ENCODE measurements around the gene CHEK1. TPM values are rescaled to one million over a fixed set of nuclear protein-coding genes. Genes with fewer than 3 reads are reported as not detected.

The CHEK1 gene
- total RNA-seq, 1 experiment from 2014 or later = 142 TPM

DNA sequence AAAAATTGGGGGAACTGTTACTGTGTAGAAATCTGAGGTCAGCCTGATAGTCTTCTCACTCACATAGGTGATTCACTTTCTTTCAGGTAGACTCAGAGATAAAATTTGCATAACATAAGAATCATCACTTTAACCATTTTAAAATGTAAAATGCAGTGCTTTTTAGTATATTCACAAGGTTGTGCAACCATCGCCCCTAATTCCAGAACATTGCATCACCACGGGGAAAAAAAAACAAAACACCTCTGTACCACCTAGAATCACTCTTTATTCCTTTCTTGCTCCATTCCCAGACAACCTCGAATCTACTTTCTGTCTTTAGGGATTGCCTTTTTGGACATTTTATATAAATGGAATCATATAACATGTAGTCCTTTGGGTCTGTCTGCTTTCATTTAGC is 20.9 kb downstream of the CHEK1 start:
- intact Hi-C loops (cut with micrococcal nuclease; ENCODE audit: unreplicated experiment) = no loop called here
- H3K9me3 Mint-ChIP-seq (ENCODE audit: unreplicated experiment) = no peaks in the 10 kb centered on the region
- H3K4me1 Mint-ChIP-seq (ENCODE audit: low read depth, unreplicated experiment) = no peaks in the 10 kb centered on the region
- no peak for DNase-seq
- H3K27ac Mint-ChIP-seq (ENCODE audit: unreplicated experiment) = no peak overlapping the region
- Histone ChIP-seq H3K9me3 (no peaks in the 10 kb centered on the region), H3K4me3 (ENCODE audit: low read depth, low read length) (no peak overlapping the region), H3K27me3 (replicated peaks; ENCODE audit: control insufficient read depth, insufficient read depth, low read length) (no peaks in the 10 kb centered on the region), H3K36me3 (ENCODE audit: control insufficient read depth, insufficient read depth, low read length) (peaks cover 3% of the 10 kb centered on the region), H3K4me1 (no peaks in the 10 kb centered on the region)
- H3K27me3 Mint-ChIP-seq (ENCODE audit: insufficient read depth, unreplicated experiment) = no peaks in the 10 kb centered on the region
- peaks cover 79% of the 10 kb centered on the region for H3K36me3 Mint-ChIP-seq (ENCODE audit: insufficient read depth, unreplicated experiment)
- no TSS peak for BruUV-seq (replicated peaks)
- ChIA-PET CTCF (no interaction called here), POLR2A (no interaction called here)
- no peak overlapping the region for H3K4me3 Mint-ChIP-seq (ENCODE audit: unreplicated experiment)
- TF ChIP-seq, protein P1, sequence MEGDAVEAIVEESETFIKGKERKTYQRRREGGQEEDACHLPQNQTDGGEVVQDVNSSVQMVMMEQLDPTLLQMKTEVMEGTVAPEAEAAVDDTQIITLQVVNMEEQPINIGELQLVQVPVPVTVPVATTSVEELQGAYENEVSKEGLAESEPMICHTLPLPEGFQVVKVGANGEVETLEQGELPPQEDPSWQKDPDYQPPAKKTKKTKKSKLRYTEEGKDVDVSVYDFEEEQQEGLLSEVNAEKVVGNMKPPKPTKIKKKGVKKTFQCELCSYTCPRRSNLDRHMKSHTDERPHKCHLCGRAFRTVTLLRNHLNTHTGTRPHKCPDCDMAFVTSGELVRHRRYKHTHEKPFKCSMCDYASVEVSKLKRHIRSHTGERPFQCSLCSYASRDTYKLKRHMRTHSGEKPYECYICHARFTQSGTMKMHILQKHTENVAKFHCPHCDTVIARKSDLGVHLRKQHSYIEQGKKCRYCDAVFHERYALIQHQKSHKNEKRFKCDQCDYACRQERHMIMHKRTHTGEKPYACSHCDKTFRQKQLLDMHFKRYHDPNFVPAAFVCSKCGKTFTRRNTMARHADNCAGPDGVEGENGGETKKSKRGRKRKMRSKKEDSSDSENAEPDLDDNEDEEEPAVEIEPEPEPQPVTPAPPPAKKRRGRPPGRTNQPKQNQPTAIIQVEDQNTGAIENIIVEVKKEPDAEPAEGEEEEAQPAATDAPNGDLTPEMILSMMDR (IDR thresholded peaks at IDR 0.05; ENCODE audit: insufficient read depth in 1 of 2, low read depth in 1 of 2, low read length in 1 of 2, severe bottlenecking in 1 of 2, unreplicated experiment in 1 of 2) = no peak

GRCh38 chr11:125649465-125650166 is 24.7 kb downstream of the CHEK1 start:
- Histone ChIP-seq H3K9me3 (no peaks in the 10 kb centered on the region), H3K36me3 (ENCODE audit: control insufficient read depth, insufficient read depth, low read length) (peaks cover 3% of the 10 kb centered on the region), H3K4me1 (no peaks in the 10 kb centered on the region), H3K4me3 (ENCODE audit: low read depth, low read length) (no peak overlapping the region), H3K27me3 (replicated peaks; ENCODE audit: control insufficient read depth, insufficient read depth, low read length) (no peaks in the 10 kb centered on the region)
- BruUV-seq (replicated peaks) = no TSS peak
- Mint-ChIP-seq H3K27me3 (ENCODE audit: insufficient read depth, unreplicated experiment) (no peaks in the 10 kb centered on the region), H3K4me3 (ENCODE audit: unreplicated experiment) (no peak overlapping the region), H3K9me3 (ENCODE audit: unreplicated experiment) (no peaks in the 10 kb centered on the region), H3K27ac (ENCODE audit: unreplicated experiment) (no peak overlapping the region), H3K36me3 (ENCODE audit: insufficient read depth, unreplicated experiment) (peaks cover 83% of the 10 kb centered on the region), H3K4me1 (ENCODE audit: low read depth, unreplicated experiment) (no peaks in the 10 kb centered on the region)
- no peak for DNase-seq
- POLR2A ChIA-PET = no interaction called here
- CTCF ChIA-PET = no interaction called here
- intact Hi-C loops (cut with micrococcal nuclease; ENCODE audit: unreplicated experiment) = no loop called here
- TF ChIP-seq, protein P1 (IDR thresholded peaks at IDR 0.05; ENCODE audit: insufficient read depth in 1 of 2, low read depth in 1 of 2, low read length in 1 of 2, severe bottlenecking in 1 of 2, unreplicated experiment in 1 of 2) = no peak

- Mint-ChIP-seq H3K27me3 (ENCODE audit: insufficient read depth, unreplicated experiment) (no peaks in the 10 kb centered on the region), H3K27ac (ENCODE audit: unreplicated experiment) (no peak overlapping the region), H3K4me1 (ENCODE audit: low read depth, unreplicated experiment) (no peaks in the 10 kb centered on the region), H3K36me3 (ENCODE audit: insufficient read depth, unreplicated experiment) (peaks cover 93% of the 10 kb centered on the region), H3K4me3 (ENCODE audit: unreplicated experiment) (no peak overlapping the region), H3K9me3 (ENCODE audit: unreplicated experiment) (peaks cover 35% of the 10 kb centered on the region)
- H3K9me3 ChIP-seq = peaks cover 2% of the 10 kb centered on the region
- ChIA-PET CTCF (no interaction called here), POLR2A (no interaction called here)
- no TSS peak for BruUV-seq (replicated peaks)
- H3K36me3 ChIP-seq (ENCODE audit: control insufficient read depth, insufficient read depth, low read length) = peaks cover 2% of the 10 kb centered on the region
- intact Hi-C loops (cut with micrococcal nuclease; ENCODE audit: unreplicated experiment) = no loop called here
- no peak for DNase-seq
- no peaks in the 10 kb centered on the region for H3K4me1 ChIP-seq
- H3K4me3 ChIP-seq (ENCODE audit: low read depth, low read length) = no peak overlapping the region
- TF ChIP-seq, protein P1 (IDR thresholded peaks at IDR 0.05; ENCODE audit: insufficient read depth in 1 of 2, low read depth in 1 of 2, low read length in 1 of 2, severe bottlenecking in 1 of 2, unreplicated experiment in 1 of 2) = no peak
- H3K27me3 ChIP-seq (replicated peaks; ENCODE audit: control insufficient read depth, insufficient read depth, low read length) = no peaks in the 10 kb centered on the region
Measured at GRCh38 chr11:125662689-125663088, 37.7 kb downstream of the CHEK1 start.

Data from Caco-2 (cell line).